ENCODE data around the gene PEX1.

The PEX1 gene

GRCh38 chr7:92506363-92506762, 22.0 kb downstream of the PEX1 start:
- TF ChIP-seq, protein P1, sequence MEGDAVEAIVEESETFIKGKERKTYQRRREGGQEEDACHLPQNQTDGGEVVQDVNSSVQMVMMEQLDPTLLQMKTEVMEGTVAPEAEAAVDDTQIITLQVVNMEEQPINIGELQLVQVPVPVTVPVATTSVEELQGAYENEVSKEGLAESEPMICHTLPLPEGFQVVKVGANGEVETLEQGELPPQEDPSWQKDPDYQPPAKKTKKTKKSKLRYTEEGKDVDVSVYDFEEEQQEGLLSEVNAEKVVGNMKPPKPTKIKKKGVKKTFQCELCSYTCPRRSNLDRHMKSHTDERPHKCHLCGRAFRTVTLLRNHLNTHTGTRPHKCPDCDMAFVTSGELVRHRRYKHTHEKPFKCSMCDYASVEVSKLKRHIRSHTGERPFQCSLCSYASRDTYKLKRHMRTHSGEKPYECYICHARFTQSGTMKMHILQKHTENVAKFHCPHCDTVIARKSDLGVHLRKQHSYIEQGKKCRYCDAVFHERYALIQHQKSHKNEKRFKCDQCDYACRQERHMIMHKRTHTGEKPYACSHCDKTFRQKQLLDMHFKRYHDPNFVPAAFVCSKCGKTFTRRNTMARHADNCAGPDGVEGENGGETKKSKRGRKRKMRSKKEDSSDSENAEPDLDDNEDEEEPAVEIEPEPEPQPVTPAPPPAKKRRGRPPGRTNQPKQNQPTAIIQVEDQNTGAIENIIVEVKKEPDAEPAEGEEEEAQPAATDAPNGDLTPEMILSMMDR (IDR thresholded peaks at IDR 0.05), result no peak

DNA sequence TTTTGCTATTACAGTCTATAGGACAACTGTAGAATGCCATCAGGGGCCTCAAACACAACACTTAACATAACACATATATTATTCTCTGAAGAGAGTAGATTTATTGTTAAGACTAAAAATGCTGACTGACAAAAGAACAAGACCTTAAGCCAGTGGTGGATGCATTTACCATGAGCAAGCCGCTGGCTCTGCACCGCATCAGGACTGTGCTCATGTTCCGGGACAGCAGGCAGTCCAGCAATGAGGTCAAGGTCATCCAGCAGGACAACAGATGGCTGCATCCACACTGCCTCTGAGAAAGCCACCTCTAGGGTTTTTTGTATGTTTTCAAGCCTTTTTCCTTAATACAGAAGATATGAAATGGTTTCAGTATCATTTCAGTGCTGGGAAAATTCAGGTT, 23.8 kb downstream of the PEX1 start:
- TF ChIP-seq, protein P1 (IDR thresholded peaks at IDR 0.05), result no peak
- no peaks in the 10 kb centered on the region for H3K27me3 ChIP-seq
- H3K4me1 ChIP-seq (ENCODE audit: control insufficient read depth in 1 of 2, insufficient read depth in 1 of 2, low read depth in 1 of 2, low read length in 1 of 2), result no peaks in the 10 kb centered on the region
- no peak overlapping the region for H3K4me3 ChIP-seq (ENCODE audit: low read depth in 1 of 2, low read length in 1 of 2)
- no peaks in the 10 kb centered on the region for H3K9me3 ChIP-seq
- H3K27ac ChIP-seq, result no peak overlapping the region
- H3K36me3 ChIP-seq, result peaks cover 48% of the 10 kb centered on the region

More at GRCh38 chr7:92506363-92506762, 22.0 kb downstream of the PEX1 start:
- peaks cover 38% of the 10 kb centered on the region for H3K36me3 ChIP-seq
- no peak overlapping the region for H3K4me3 ChIP-seq (ENCODE audit: low read depth in 1 of 2, low read length in 1 of 2)
- H3K27me3 ChIP-seq, result no peaks in the 10 kb centered on the region
- no peaks in the 10 kb centered on the region for H3K4me1 ChIP-seq (ENCODE audit: control insufficient read depth in 1 of 2, insufficient read depth in 1 of 2, low read depth in 1 of 2, low read length in 1 of 2)
- H3K9me3 ChIP-seq, result no peaks in the 10 kb centered on the region
- no peak overlapping the region for H3K27ac ChIP-seq

DNA sequence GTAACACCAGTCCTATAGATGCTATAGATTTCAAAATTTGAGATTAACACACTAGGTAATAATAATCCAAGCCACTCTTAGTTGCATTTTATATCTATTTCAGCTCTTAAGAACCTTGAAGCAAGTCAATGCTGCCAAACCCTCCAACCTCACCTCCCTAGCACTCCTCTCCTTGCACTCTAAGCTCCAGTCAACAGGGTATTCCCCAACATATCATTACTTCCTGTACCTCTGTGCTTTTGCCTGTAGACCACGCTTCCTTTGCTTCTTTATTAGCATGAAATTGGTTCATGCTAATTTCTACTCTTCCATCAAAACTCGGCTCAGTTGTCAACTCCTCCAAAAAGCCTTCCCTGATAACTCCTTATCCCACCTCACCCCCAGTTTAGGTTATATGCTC, 24.6 kb downstream of the PEX1 start:
- Histone ChIP-seq H3K4me3 (ENCODE audit: low read depth in 1 of 2, low read length in 1 of 2) (no peak overlapping the region), H3K9me3 (no peaks in the 10 kb centered on the region), H3K27me3 (no peaks in the 10 kb centered on the region), H3K36me3 (peaks cover 51% of the 10 kb centered on the region), H3K27ac (no peak overlapping the region), H3K4me1 (ENCODE audit: control insufficient read depth in 1 of 2, insufficient read depth in 1 of 2, low read depth in 1 of 2, low read length in 1 of 2) (no peaks in the 10 kb centered on the region)
- TF ChIP-seq, protein P1 (IDR thresholded peaks at IDR 0.05), result no peak

DNA sequence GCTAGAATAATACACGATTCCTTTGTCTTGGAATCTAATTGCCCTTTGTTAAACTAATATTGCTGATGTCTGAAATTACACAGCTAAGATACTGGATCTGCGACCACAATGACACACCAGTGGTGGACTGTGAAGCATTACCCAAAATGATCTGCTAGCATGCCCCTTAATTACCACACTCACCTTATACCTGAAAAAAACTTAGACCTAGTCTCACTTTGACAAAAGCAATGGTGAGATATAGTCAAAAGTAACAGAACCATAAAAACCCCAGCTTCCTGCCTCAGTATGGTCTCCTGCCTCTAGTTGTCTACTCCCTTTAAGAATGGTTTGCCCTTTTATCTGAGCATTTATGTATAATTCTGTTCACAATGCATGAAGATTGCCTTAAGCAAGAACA, 29.8 kb downstream of the PEX1 start:
- H3K9me3 ChIP-seq, result no peaks in the 10 kb centered on the region
- H3K36me3 ChIP-seq, result peaks cover 62% of the 10 kb centered on the region
- no peak overlapping the region for H3K27ac ChIP-seq
- no peaks in the 10 kb centered on the region for H3K4me1 ChIP-seq (ENCODE audit: control insufficient read depth in 1 of 2, insufficient read depth in 1 of 2, low read depth in 1 of 2, low read length in 1 of 2)
- no peaks in the 10 kb centered on the region for H3K27me3 ChIP-seq
- no peak overlapping the region for H3K4me3 ChIP-seq (ENCODE audit: low read depth in 1 of 2, low read length in 1 of 2)
- TF ChIP-seq, protein P1 (IDR thresholded peaks at IDR 0.05), result no peak

- Histone ChIP-seq H3K9me3 (no peaks in the 10 kb centered on the region), H3K4me3 (ENCODE audit: low read depth in 1 of 2, low read length in 1 of 2) (no peak overlapping the region), H3K27me3 (no peaks in the 10 kb centered on the region), H3K36me3 (peaks cover 67% of the 10 kb centered on the region), H3K4me1 (ENCODE audit: control insufficient read depth in 1 of 2, insufficient read depth in 1 of 2, low read depth in 1 of 2, low read length in 1 of 2) (no peaks in the 10 kb centered on the region), H3K27ac (no peak overlapping the region)
- TF ChIP-seq, protein P1 (IDR thresholded peaks at IDR 0.05), result no peak
These were observed 31.4 kb downstream of the PEX1 start for GRCh38 chr7:92496876-92497275.

DNA sequence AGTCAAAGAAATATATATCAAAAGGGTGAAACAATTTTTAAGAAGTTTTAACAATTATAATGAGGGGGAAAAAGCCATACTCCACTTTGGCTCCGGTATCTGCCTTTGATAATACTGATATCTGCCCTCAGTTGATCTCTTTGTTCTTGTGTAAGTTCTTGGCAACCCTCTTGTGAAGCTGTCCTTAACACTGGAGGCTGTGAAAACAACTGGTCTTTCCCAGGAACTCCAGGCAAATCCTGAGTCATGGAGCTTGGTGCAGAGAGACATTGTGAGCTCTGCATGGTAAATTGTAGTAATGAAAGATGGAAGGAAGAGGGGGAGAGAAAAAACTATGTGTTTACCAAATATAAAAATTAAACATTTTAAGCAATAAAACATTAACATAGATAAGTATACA, 38.7 kb downstream of the PEX1 start:
- no peak overlapping the region for H3K4me3 ChIP-seq (ENCODE audit: low read depth in 1 of 2, low read length in 1 of 2)
- H3K27me3 ChIP-seq, result no peaks in the 10 kb centered on the region
- H3K36me3 ChIP-seq, result peaks cover 81% of the 10 kb centered on the region
- H3K9me3 ChIP-seq, result no peaks in the 10 kb centered on the region
- H3K27ac ChIP-seq, result no peak overlapping the region
- TF ChIP-seq, protein P1 (IDR thresholded peaks at IDR 0.05), result no peak
- no peaks in the 10 kb centered on the region for H3K4me1 ChIP-seq (ENCODE audit: control insufficient read depth in 1 of 2, insufficient read depth in 1 of 2, low read depth in 1 of 2, low read length in 1 of 2)

Data from neutrophil (primary cell).